Testis (tissue), 2 donors: ENCODE measurements around the gene NFIX.

Experiments
- CTCF ChIP-seq, 3 experiments: fragments of 450-650 bp in 2 of 3; fragments of 200-600 bp in 1 of 3; sonication (generic) in 1 of 3; IDR thresholded peaks; one replicate each; pipeline ENCODE4 v1.5.1; 2016 to 2019; ENCODE audit warnings: antibody characterized with exemption in 3 of 3, mild to moderate bottlenecking in 2 of 3, moderate library complexity in 1 of 3
- POLR2A ChIP-seq: fragments of 450-650 bp; IDR thresholded peaks from one replicate; pipeline ENCODE4 v1.6.1; 2017; ENCODE audit warnings: antibody characterized with exemption, mild to moderate bottlenecking, moderate library complexity

- TF ChIP-seq POLR2A (no peak), CTCF (IDR thresholded peaks at IDR 0.05) (no peak)
Observed at GRCh38 chr19:13012390-13012689, 17.1 kb downstream of the NFIX start.
